Measurements from ENCODE around the gene WNT1. TPM values are rescaled to one million over a fixed set of nuclear protein-coding genes. Genes with fewer than 3 reads are reported as not detected.
A peak's percentile ranks its signal among the peaks of the same experiment; 100 is the strongest.

The WNT1 gene
- total RNA-seq, 1 donor from 2014 or later: not detected

GRCh38 chr12:48958049-48958388 is 20.1 kb upstream of the WNT1 start:
- Mint-ChIP-seq H3K36me3 (ENCODE audit: unreplicated experiment) (no peaks in the 10 kb centered on the region), H3K9me3 (ENCODE audit: unreplicated experiment) (no peaks in the 10 kb centered on the region), H3K27me3 (ENCODE audit: unreplicated experiment) (no peaks in the 10 kb centered on the region), H3K27ac (ENCODE audit: unreplicated experiment) (no peak overlapping the region), H3K4me3 (ENCODE audit: unreplicated experiment) (peak overlapping the region; percentile 100), H3K4me1 (ENCODE audit: low read depth, unreplicated experiment) (peaks cover 13% of the 10 kb centered on the region)
- DNase-seq: no peak
- TF ChIP-seq CTCF (IDR thresholded peaks at IDR 0.05; ENCODE audit: partially characterized antibody, unreplicated experiment): no peak

GRCh38 chr12:48960834-48961233 is 17.3 kb upstream of the WNT1 start:
- Mint-ChIP-seq H3K27ac (ENCODE audit: unreplicated experiment) (no peak overlapping the region), H3K4me1 (ENCODE audit: low read depth, unreplicated experiment) (peaks cover 5% of the 10 kb centered on the region), H3K36me3 (ENCODE audit: unreplicated experiment) (no peaks in the 10 kb centered on the region), H3K9me3 (ENCODE audit: unreplicated experiment) (no peaks in the 10 kb centered on the region), H3K4me3 (ENCODE audit: unreplicated experiment) (no peak overlapping the region), H3K27me3 (ENCODE audit: unreplicated experiment) (no peaks in the 10 kb centered on the region)
- no peak for TF ChIP-seq CTCF (IDR thresholded peaks at IDR 0.05; ENCODE audit: partially characterized antibody, unreplicated experiment)
- no peak for DNase-seq

- Mint-ChIP-seq H3K9me3 (ENCODE audit: unreplicated experiment) (no peaks in the 10 kb centered on the region), H3K36me3 (ENCODE audit: unreplicated experiment) (no peaks in the 10 kb centered on the region), H3K27me3 (ENCODE audit: unreplicated experiment) (no peaks in the 10 kb centered on the region), H3K4me1 (ENCODE audit: low read depth, unreplicated experiment) (peaks cover under 1% of the 10 kb centered on the region), H3K27ac (ENCODE audit: unreplicated experiment) (no peak overlapping the region), H3K4me3 (ENCODE audit: unreplicated experiment) (no peak overlapping the region)
- TF ChIP-seq CTCF (IDR thresholded peaks at IDR 0.05; ENCODE audit: partially characterized antibody, unreplicated experiment): no peak
- DNase-seq: no peak
Measured at GRCh38 chr12:48961331-48961730, 16.8 kb upstream of the WNT1 start.

- no peaks in the 10 kb centered on the region for H3K4me1 Mint-ChIP-seq (ENCODE audit: low read depth, unreplicated experiment)
- no peak for TF ChIP-seq CTCF (IDR thresholded peaks at IDR 0.05; ENCODE audit: partially characterized antibody, unreplicated experiment)
- no peaks in the 10 kb centered on the region for H3K36me3 Mint-ChIP-seq (ENCODE audit: unreplicated experiment)
- no peaks in the 10 kb centered on the region for H3K9me3 Mint-ChIP-seq (ENCODE audit: unreplicated experiment)
- H3K4me3 Mint-ChIP-seq (ENCODE audit: unreplicated experiment): no peak overlapping the region
- DNase-seq: no peak
- no peak overlapping the region for H3K27ac Mint-ChIP-seq (ENCODE audit: unreplicated experiment)
- no peaks in the 10 kb centered on the region for H3K27me3 Mint-ChIP-seq (ENCODE audit: unreplicated experiment)
Measured at GRCh38 chr12:48961801-48962200, 16.3 kb upstream of the WNT1 start.

- Mint-ChIP-seq H3K9me3 (ENCODE audit: unreplicated experiment) (peaks cover 3% of the 10 kb centered on the region), H3K27me3 (ENCODE audit: unreplicated experiment) (peaks cover 6% of the 10 kb centered on the region), H3K27ac (ENCODE audit: unreplicated experiment) (no peak overlapping the region), H3K4me3 (ENCODE audit: unreplicated experiment) (no peak overlapping the region), H3K36me3 (ENCODE audit: unreplicated experiment) (no peaks in the 10 kb centered on the region), H3K4me1 (ENCODE audit: low read depth, unreplicated experiment) (no peaks in the 10 kb centered on the region)
- TF ChIP-seq CTCF (IDR thresholded peaks at IDR 0.05; ENCODE audit: partially characterized antibody, unreplicated experiment): no peak
- DNase-seq: no peak
Measured at GRCh38 chr12:48965298-48965838, 12.8 kb upstream of the WNT1 start.

All from glutamatergic neuron (in vitro differentiated cells).